HG02763 (cell line): ENCODE data around the gene ETV6.
A peak's percentile ranks its signal among the peaks of the same experiment; 100 is the strongest.

ENCODE experiments used
- ATAC-seq: cut with Tn5 transposase; IDR thresholded peaks from one replicate; pipeline ENCODE4 v1.9.1; 2021; ENCODE audit warnings: mild to moderate bottlenecking, moderate library complexity; ENCODE audit not compliant: unreplicated experiment

Gene ETV6

DNA sequence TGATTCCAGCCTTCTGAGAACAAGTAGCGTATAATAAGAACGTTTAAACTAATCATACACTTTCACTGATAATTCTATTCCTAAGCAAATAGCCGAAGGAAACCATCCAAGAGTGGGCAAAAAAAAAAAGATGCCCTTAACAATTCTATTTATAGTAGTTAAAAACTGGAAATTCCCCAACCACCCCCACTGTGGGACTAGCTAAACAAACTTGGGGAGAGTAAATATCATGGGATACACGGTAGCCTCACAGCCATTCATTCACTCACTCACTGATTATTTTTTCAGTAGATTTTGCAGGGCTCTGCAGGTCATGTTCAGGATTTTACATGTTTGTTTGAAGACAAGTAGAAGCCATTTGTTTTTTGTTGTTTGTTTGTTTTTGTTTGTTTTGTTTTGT is 197.0 kb downstream of the ETV6 start:
- no peak for ATAC-seq

DNA sequence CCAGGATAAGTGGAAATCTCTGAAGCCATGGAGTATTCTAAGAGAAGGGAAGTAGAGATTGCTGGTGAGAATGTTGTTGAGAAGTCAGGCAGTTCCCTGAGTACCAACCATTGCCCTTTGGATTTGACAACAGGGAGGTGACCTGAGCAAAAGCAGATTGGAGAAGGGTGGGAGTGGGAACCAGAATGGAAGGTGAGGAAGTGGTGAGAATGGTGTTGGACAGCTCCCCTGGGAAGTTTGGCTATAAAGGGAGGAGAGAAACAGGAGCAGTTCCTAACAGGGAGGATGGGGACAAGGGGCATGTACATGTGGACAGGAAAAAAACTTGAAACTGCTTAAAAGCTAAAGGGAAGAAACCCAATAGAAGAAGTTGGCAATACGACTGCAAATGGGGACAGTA is 198.1 kb downstream of the ETV6 start:
- no peak for ATAC-seq

DNA sequence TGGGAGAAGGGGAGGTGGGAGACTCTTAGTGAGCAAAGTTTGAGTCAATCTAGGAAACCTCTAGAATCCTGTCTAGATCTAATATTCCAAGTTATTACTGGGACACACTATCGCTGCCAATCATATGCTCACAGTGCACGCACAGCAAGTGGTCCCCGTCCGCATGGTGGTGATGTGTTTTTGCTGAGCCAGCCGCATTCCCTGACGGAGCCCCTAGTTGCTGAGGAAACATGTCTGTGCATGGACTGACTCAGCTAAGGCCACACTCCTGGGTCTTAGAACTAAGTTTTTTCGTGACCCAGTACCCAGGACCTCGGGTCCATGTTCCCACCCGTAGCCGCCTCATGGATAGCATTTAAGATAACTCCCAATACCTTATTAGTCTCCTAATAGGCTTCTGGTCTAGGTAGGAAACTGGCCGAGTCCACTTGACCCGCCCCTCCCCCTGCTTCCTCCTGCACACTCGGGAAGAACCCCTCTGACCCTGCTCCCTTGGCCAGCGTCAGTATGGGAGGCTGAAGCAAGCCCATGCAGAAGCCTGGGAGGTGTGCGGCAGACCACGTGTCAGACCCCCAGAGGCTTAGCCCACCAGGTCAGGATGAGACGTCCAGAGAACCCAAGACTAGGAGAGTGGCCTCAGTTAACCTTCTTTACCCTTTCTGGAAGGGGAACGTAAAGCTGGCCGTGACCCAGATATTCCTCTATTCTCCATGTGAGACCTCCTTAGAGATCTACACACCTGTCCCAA is 200.5 kb downstream of the ETV6 start:
- ATAC-seq, result no peak

DNA sequence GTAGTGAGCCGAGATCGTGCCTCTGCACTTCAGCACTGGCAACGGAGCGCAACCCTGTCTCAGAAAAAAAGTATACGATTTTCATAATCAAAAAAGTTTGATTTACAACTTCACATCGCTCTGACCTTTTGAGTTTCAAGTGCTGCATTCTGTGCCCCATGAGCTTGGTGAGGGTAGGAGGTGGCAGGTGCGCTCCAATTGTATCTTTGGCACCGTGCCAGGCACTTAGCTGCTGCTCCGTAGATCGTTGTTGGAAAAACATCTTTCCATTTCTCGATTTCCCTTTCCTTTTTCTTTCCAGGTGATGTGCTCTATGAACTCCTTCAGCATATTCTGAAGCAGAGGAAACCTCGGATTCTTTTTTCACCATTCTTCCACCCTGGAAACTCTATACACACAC is 203.7 kb downstream of the ETV6 start:
- ATAC-seq, result no peak

DNA sequence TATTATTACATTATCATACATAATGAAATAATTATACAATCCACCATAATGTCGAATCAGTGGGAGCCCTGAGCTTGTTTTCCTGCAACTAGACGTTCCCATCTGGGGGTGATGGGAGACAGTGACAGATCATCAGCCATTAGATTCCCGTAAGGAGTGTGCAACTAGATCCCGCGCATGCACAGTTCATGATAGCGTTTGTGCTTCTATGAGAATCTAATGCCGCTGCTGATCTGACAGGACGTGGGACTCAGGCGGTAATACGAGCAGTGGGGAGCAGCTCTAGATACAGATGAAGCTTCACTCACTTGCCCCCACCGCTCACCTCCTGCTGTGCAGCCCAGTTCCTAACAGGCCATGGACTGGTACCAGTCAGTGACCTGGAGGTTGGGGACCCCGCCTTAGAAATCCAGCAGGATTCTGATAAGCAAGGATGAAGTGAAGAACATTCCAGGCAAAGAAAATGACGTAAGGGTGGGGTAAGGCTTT is 204.6 kb downstream of the ETV6 start:
- ATAC-seq, result no peak

DNA sequence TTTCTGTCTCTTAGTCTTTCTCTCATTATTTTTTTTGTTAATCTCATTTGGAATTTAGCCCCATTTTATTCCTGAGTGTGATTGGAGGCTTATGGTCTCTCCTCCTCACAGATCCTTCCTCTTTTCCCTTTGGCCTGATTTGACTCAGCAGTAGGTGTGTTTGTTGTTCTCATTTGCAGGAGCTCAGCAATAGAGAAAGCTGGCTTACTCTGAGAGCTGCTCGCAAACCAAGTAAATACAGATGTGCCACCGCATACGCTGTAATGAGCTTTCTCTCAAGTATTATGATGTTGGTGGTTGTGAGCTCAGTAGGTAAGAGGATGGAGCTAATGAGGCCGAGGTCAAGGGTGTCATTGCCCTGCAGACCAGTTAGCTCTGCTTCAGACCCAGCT is 206.5 kb downstream of the ETV6 start:
- ATAC-seq, result peak; percentile 40

DNA sequence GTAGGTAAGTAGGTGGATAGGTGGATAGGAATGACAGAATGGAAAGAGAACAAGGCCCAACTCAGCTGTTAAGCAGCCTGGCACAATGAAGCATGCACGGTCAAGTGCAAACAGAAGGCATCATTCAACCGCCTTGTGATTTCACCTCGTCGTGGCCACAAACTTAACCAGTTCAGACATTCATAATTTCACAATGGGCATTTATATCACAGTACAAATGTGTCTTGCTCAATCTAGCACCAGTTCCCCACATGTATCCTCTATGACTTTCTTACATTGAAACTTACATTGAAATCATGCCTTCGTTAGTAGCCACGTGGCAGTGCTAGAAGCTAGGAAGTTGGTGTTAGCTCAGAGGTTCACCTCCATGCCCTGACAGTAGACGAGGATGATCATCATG is 207.5 kb downstream of the ETV6 start:
- no peak for ATAC-seq

DNA sequence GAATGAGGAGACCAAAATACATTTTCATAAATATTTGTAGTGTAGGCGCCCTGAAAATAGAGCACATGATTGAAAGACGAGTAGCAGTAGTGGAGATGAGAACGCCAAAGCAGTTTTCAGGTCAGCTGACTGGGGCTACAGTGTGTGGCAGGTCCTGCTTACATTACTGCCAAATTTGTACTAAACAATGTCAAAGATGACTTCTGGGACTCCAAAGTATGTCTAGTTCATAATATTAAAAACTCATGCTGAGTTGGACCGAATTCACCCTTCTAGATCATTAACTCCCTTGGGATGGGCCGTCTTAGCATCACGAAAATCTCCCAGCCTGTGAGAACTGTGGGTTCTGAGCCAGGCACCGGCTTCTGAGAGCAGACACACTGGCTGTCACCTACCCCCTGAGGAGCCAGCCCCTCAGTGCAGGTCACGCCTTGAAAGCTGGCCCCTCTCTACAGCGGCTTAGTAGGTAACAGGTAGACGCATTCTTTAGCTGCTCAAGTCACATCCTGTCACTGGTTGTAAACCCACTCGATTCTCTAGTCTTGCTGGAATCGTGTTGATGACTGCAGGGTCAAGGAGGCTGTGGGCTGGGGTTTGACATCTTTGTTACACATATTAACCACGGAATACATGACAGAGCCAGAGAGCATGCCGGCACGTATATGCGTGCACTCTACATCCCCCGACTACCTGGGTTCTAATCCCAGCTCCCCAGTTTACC is 210.4 kb downstream of the ETV6 start:
- ATAC-seq, result no peak

DNA sequence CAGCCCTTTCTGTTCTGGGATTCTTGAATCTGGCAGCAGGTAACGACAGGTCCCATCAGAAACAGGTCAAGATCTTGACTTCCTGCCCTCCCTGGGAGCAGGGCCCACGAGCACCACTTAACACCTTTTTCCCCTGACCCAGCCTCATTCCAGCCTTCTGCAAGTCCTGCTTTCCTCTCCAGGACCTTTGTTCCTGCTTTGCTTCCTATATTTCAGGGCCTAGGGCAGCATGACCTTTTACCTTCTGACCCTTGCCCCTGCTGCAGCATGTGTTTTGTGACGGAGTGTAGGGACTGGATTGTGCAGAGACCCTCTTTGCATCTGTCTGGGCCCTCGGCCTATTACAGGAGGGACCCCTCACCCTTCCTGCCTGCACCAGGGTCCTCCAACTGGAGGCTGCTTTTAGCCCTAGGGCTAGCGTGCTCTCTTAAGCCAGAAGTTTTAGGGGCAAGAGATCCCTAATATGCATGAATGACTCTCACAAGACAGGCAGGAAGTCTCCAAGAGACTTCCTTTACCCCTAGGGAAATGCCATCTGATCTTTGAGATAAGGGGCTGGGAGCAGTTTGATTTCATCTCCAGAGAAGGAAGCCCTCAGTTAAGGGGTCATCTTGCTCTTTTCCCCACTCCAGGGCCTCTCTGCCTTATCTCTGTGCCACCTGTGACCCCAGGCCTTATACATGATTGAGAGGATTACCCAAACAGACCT is 211.8 kb downstream of the ETV6 start:
- ATAC-seq, result no peak

DNA sequence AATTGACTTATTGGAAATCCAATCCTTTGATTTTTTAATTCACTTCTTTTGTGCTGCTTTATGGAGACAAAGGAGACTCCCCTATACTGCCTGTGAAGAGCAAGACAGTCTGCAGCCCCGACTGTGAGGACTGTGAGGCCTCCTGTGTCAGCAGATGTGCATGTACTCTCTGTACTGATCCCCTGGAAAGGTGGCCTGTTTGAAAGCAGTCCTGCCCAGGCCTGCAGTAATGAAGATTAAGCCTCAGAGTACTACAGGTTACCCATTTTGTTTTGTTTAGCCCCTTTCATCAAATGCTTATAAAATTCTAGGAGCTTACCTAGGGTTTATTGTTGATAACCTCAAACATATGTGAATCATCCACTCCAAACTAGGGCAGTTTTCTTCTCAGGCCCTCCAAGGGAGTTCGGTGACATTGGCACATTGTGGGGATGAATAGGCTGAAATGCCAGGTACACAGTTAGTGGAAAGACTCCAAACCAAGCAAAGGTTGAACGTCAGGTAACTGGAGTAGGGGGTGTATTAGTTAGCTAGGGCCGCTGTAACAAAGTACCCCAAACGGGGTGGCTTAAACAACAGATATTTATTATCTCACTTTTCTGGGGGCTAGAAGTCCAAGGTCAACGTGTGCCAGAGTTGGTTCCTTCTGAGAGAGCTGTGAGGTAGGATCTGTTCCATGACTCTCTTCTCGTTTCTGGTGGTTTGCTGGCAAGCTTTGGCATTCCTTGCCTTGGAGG is 212.6 kb downstream of the ETV6 start:
- ATAC-seq, result no peak

DNA sequence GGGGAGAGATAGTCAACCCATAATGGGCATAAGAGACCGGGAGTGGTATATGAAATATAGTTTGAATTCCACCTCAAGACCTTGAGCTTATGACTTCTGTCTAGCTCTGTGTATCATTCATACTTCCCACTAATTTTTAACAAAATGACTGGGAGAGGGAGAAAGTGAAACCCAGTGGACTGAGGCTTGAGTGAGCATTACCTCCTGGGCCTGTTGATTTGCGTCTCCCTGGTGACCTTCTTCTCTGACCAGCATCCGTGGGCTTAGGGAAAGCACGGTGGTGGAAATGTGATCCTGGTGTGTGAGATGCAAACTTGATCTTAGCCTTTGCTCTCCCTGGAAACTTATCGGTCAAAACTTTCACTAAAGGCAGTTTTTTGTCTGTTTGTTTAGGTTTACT is 213.3 kb downstream of the ETV6 start:
- ATAC-seq, result no peak

DNA sequence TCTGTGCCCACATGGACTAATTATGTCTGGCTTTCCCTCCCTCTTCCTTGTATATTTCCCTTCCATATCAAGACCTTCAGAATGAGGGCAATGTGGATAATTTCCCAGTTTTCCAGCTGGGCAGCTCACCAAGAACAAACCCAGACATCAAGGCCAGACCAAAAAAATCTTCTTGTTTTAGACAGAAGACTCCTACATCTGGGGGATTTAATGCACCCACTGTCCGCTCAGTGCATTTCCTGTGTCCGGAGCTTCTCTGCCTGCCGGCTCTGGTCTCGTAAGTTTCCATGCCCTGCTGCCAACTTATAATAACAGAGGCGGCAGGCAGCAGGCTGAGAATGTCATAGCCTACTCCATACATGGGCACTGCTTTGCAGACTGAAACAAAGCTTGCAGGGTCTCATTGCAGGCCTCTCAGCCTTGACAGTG is 214.0 kb downstream of the ETV6 start:
- ATAC-seq, result no peak

DNA sequence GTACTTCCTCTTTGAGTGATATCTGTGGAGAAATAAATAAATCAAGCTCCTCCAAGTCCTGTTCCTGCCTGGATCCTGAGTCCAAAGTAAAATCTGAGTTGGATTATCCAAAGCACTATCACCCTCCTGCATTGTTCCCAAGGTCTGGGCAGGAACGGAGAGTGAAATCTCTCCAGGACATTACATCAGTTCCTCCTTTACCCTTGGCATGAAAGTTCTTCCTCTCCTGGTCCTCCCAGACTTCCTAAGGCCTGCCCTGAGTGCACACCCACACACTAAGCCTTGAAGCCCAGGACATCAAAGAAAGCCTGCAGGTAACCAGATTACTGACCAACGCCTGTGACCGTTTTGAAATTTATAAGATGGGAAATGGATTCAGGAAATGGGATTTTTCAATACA is 214.5 kb downstream of the ETV6 start:
- no peak for ATAC-seq

DNA sequence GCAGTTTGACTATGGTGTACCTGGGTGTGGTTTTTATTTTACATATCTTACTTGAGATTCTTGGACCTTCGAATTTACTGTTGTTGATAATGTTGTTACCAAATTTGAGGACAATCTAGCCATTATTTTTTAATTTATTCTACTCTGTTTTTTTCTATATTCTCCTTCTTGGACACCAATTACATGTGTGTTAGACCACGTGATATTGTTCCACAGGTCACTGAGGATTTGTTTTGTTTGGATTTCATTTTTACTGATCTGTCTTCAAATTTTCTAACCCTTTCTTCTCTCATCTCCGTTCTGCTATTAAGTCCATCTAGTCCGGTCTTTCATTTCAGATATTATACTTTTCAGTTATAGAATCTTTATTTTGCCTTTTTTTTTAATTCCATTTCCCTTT is 216.3 kb downstream of the ETV6 start:
- ATAC-seq, result no peak

DNA sequence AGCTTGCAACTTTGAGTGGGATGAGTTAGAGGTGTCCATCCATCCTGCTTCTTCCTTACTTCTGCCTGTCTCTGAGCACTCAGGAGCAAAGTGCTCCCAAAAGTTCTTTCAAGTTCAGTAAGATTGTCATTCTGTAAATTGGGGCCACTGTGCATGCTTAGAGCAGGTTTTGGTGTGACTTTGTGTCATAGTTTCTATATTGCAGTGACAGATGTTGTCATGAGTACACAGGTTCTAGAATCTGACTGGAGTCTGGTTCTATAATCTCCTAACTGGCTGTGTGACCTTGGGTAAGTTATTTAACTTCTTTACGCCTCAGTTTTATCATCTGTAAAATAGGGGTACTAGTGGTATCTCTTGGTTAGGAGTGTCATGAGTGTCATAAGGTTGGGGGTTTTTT is 218.6 kb downstream of the ETV6 start:
- ATAC-seq, result no peak

DNA sequence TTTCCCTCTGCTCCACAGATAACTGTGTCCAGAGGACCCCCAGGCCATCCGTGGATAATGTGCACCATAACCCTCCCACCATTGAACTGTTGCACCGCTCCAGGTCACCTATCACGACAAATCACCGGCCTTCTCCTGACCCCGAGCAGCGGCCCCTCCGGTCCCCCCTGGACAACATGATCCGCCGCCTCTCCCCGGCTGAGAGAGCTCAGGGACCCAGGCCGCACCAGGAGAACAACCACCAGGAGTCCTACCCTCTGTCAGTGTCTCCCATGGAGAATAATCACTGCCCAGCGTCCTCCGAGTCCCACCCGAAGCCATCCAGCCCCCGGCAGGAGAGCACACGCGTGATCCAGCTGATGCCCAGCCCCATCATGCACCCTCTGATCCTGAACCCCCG is 219.9 kb downstream of the ETV6 start:
- ATAC-seq, result no peak

DNA sequence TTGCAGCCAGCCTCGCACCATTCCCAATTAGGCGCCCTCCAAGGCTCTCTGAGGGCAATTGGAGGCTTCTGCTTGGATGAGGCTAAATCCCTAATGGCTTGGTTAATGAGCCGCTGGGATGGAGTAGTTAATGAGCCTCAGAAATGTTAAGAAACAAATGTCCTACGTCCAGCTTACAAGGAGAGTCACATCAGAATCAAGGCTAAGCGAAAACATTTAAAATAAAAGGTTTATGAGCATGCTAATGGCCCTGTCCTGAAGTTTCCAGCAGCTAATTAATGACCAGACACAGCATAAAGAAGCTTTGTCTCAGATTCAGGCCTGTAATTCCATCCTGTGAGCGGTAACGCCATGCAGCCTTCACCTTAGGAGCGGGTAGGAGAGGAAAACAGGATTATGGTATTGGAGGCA is 220.6 kb downstream of the ETV6 start:
- no peak for ATAC-seq

DNA sequence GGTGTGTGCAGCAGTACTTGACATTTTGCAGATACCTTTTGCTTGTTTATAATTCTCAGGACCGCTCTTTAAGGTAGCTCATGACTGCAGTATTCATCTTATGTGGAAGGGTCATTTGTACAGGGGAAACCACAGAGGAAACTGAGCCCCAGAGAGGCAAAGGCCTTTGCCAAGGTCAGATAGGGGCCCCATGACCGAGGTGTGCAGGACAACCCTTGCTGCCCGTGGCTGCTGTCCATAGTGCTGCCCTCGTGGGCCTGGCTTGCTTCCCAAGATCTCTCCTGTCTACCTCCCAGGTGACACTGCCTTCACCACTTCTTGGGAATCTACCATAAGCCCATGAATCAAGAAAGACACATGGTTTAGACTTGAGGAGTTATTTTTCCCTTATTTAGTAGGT is 222.6 kb downstream of the ETV6 start:
- no peak for ATAC-seq

DNA sequence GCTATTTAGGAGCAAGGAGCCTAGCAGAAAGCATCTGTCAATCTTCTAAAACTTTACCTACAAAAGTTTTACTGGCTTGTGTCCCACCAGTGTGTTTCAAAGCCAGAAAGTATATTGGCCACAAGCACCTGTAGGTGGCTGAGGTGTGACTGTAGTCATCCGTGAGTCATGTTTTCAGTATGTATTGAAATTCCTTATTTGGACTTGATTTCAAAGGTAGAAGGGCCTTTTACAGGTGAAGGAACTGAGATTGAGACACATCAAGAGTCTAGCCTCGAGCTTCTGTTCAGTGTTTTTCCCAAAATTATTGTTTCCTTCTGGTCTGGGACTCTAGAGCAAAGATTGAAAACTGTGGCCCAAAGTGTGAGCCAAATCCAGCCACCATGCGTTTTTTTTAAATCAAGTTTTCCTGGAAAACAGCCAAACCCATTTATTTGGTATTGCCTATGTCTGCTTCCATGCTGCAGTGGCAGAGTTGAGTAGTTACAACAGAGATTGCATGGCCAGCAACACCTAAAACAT is 226.0 kb downstream of the ETV6 start:
- ATAC-seq, result no peak

DNA sequence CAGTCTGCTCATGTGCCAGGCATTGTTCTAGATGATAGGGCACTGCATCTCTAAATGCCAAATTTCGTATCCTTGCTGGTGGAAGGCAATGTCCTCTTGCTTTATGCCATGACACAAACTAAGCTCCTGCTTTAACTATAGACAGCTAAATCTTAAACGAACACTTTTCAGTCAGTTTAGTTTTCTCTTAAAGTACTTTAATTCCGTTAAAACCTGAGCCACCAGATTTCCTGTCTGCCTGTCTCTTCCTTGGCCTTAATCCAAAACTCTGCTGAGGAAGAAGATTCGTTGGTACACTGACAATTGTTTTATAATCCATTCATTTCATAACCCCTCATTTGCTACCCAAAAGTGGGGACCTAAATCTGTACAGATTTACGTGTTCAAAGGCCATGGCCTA is 226.8 kb downstream of the ETV6 start:
- no peak for ATAC-seq
